NCI-H2196 (cell line): Measurements from ENCODE around the gene SART3.
"Not testable (repeated sequence)": the region's sequence is repeated elsewhere in the genome, so short reads cannot be mapped to it uniquely, and the experiment has no call there.

ENCODE experiments used
- DNase-seq: peaks from one replicate; lab custom pipeline; 2025; ENCODE audit not compliant: unreplicated experiment; lab: John Stamatoyannopoulos, UW

Gene SART3

DNA sequence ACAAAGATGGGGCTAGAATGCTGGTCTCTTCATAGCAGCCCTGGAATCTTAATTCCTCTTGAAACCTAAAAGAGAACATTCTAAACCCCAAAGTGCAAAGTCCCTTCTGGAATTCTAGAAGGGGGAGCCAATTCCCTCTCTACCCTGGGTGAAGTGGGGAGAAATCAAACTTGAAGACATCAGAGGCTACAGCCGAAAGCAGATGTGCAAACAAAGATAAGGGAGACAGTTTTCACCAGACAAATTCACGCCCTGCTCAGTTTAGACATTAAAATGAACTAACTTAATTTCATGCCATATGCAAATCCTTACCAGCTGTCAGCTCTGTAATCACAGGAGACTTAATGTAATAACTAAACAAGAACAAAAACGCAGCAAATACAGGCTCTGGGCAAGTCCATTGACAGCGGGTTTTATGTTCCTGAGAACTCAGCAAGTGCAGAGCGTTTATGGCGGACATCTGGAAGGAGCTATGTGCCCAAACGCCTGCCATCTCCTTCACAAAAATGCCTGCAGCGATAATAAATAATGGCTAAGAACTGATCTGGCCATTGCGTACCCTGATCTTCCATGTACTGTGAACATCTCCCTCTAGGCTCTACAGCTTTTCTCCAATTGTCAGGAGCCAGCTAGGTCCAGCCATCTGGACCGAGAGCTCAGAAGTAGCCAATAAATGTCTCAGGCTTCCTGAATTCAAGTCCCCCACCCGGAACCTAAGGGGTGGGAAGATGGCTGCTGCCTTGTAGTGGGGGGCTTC lies 65.0 kb downstream of the SART3 start:
- DNase-seq: no peak

DNA sequence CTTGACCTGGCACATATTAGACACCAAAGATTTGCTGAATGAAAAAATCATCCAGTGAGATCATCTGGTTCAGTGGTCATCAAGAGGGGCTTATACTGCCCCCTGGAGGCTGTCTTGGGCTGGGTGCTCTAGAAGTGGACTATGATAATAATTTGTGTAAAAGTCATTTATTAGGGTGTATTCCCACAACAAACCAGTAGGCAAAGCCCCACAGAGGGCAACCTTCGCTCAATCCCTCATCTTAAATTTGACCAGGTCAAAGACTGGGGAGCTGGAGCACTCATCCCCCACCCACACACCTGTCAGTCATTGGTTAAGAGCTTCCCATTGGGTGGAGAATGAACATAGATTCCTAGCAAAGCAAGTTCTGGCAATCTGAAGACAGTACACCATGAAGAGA lies 65.9 kb downstream of the SART3 start:
- DNase-seq: peak; percentile 10

DNA sequence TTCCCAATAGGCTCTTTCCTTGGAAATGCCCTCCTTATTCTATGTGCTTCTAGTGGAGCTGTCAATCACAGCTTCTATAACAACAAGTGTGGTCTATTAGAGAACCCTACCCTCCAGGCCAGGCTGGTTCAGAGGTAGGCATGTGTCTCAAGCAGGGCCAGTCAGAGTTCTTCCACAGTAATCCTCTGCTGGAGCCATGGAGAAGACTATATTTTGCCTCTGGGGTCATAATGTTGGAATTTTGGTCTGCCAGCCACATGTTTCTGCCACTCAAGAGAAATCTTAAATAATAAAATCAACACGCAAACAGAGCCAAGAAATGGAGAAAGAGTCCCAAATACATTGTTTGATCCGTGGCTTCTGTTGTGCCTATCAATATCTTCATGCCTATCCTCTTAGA lies 69.7 kb downstream of the SART3 start:
- no peak for DNase-seq

DNA sequence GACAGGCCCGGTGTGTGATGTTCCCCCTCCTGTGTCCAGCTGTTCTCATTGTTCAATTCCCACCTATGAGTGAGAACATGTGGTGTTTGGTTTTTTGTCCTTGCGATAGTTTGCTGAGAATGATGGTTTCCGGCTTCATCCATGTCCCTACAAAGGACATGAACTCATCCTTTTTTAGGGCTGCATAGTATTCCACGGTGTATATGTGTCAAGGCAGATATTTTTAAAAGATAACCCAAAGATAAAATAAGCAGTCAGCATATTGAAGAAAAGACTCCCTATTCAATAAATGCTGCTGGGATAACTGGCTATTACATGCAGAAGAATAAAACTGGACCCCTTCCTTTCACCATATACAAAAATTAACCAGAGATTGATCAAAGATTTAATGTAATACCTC lies 73.9 kb downstream of the SART3 start:
- not testable (repeated sequence) for DNase-seq

DNA sequence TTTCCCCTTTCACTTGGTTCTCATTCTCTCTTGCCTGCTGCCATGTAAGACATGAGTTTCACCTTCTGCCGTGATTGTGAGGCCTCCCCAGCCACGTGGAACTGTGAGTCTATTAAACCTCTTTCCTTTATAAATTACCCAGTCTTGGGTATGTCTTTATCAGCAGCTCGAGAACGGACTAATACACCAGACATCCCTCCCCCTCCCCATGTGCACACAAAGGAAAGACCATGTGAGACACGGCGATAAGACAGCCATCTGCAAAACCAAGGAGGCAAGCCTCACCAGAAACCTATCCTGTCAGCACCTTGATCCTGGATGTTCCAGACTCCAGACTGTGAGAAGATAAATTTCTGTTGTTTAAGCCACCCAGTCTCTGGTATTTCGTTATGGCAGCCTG lies 75.6 kb downstream of the SART3 start:
- not testable (repeated sequence) for DNase-seq

DNA sequence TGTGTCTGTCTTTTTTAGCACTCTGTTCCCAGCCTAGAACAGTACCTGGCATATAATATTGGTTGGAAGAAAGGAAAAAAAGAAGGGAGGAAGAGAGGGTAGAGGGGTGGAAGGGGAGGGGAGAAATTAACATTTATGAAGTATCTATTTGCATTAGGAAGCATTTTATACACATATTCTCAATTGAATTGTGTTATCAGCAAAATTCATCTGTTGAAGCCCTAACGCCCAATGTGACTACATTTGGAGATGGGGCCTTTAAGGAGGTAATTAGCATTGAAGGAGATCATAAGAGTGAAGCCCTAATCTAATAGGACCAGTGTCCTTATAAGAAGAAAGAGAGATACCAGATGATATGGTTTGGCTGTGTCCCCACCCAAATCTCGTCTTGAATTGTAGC lies 76.1 kb downstream of the SART3 start:
- DNase-seq: no peak

DNA sequence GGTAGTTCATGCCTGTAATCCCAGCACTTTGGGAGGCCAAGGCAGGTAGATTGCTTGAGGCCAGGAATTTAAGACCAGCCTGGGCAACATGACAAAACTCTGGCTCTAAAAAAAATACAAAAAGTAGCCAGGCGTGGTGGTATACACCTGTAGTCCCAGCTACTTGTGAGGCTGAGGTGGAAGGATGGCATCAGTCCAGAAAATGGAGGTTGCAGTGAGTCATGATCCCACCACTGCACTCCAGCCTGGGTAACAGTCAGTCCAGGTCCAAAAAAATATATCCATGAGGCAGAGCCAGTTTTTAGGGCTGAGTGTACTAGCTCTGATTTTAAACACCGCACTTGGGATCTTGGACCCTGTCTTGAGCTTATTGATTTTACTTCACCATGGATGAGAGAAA lies 76.5 kb downstream of the SART3 start:
- no peak for DNase-seq

DNA sequence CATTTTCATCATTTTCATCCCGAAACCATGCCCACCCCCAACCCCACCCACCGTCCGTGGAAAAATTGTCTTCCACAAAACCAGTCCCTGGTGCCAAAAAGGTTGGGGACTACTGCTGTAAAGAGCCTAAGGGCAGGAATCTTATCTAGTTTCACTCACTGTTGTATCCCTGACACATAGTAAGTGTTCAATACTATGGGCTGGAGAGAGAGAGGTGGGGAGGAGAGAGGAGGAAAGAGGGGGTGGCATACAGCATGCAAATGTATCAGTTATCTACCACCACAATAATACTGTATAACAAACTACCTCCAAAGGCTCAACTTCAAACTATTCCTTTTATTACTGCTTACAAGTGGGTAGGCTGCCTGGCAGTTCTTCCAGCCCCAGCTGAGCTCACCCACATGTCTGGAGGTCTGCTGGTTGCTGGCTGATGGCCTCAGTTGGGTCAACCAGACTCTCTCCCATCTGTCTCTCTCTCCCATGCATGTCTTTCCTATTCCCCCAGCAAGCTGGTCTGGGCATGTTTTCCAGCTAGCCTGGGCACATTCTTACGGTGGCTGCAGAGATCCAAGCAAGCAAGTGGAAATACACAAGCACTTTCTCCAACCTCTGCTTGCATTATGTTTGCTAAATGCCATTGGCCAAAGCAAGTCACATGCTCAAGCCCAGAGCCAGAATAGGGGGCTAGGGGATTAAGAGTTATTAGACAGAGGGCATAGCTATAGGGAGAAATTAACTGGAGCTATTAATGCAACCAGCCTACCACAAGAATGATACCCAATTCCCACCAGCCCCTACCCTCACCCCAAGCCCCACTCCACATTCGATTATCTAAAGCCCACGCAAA lies 77.5 kb downstream of the SART3 start:
- DNase-seq: no peak

DNA sequence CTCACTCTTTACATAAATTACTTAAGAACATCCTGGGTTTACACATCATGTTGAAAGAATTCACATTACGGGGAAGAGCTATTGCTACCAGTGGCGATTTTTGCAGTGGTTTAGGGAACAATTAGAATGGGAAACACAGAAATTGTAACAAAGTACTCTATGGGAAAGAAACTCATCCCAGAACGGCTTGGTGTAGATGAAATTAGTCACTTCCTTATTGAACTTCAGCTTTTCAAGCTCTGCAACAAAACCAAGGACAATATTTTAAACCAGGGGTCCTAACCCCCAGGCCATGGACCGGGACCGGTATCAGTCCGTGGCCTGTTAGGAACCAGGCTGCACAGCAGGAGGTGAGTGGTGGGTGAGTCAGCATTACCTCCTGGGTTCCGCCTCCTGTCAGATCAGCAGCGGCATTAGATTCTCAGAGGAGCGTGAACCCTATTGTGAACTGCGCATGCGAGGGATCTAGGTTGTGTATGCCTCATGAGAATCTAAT lies 78.2 kb downstream of the SART3 start:
- no peak for DNase-seq

DNA sequence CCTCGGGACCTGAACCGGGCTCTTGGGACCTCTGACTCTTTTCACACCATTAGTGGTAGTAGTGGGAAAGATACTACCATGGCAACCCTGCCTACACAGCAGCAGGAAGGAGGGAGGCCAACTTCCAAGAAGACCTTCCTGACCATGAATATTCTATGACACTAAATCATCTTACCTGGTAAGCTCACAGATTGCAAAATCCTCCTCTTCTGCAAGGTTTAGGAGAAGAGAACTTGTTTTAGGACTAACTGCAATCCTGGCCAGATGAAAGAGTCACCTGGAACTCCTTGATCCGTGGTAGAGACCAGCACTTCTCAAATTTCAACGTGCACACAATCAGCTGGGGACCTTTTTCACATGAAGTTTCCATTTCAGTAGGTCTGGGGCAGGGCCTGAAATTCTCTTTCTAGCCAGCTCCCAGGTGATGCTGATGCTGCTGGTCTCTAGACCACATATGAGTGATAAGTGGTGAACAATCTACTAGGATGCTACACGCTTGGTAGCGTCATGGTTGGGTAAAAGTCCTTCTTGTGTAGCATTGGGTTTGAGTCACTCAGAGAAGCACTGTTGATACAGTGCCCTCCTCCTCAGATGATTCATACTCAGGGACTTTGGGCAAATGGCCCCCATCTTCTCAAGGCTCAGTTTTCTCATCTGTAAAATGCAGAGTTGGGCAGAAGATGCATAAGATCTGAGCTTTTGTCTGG lies 81.5 kb downstream of the SART3 start:
- DNase-seq: no peak

DNA sequence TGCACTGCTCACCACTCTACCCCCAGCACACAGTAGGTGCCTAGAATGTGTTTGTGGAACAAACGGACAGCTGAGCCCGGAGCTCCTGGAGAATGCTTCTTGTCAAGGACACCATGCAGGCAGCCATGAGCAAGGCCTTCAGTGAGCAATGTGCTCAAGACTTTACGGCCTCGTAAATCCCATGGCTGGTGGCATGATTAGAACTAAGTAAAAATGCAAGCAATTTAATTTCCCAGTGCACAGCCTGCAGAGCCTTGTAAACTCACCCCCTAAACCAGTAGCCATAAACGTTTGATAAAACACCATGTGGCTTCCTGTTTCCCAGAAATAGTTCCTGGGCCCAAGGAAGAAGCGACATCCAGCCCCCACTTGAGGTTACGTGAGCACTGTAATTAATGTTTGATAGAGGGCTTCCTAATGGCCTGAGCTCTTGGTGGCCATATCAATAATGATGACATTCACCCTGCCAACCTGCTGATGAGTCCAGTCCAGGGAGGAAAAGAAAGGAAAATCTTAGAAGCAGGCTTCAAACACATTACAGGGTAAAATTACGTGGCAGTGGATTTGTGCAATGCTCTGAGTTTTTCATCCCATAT lies 82.3 kb downstream of the SART3 start:
- DNase-seq: no peak

DNA sequence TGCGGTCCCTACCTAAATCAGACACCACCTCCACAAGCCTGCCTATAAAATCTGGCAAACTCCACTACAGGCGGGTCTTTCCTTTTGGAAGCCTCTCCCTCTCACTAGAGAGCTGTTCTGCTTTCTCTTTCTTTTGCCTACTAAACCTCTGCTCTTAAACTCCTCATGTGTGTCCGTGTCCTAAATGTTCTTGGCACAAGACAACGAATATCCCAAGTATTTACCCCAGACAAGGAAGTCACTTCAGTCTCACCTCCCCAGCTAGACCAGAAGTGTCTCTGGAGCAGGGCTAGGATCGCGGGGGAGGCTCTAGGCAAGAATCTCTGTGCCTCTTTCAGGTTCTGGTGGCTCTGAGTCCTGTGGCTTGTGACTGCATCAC lies 83.1 kb downstream of the SART3 start:
- no peak for DNase-seq

DNA sequence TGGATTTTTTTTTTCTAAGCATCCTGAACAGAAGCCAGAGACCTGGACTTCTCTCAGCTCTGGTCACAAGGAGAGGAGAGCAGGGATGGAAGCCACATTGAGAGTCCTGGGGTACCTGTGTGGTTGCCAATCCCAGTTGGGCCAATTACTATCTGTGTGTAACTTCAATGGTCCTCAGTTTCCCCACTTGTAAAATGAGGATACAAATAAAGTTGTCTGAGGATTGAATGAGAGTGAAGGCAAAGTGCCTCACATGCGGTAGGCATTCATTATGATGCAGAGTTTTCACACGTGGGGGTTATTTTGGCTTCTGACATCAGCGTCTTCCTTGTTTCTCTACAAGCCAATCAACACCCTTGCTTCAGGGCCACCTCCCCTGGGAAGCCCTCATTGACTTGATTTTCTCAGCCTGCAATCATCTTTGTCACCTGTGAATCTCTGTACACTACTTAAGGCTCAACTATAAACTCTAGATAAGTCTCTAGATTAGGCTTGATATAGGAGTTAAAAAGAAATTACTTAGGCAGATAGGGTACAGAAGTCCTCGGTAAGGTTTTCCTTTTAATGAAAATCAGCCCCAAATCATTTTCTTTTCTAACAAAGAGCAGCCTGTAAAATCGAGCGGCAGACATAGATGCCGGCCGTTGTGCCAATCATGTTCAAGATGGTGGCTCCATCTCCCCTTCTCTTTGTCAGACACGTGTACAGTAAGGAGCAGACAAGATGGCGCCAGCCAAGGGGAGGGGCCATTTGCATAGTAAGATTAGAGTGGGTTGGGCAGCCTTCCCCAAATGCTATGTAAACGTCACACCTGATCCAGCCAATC lies 83.7 kb downstream of the SART3 start:
- no peak for DNase-seq

DNA sequence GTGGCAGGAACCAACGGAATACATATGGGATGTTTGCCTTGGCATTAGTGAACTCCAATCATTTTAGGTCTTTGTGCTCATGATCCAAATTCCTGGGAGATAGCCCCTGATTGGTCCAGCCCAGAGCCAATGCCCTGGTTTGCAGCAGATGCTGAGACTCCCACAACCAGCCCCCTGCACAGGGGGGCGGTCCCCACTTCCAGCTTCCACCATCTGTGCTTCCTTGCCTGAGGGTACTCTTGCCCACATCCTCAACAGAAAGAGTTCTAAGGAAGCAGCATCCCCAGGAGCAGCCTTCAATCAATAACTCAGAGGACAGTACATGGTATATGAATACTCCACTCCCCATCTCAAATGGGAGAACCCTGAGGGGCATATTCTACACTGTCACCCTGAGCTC lies 85.6 kb downstream of the SART3 start:
- no peak for DNase-seq

DNA sequence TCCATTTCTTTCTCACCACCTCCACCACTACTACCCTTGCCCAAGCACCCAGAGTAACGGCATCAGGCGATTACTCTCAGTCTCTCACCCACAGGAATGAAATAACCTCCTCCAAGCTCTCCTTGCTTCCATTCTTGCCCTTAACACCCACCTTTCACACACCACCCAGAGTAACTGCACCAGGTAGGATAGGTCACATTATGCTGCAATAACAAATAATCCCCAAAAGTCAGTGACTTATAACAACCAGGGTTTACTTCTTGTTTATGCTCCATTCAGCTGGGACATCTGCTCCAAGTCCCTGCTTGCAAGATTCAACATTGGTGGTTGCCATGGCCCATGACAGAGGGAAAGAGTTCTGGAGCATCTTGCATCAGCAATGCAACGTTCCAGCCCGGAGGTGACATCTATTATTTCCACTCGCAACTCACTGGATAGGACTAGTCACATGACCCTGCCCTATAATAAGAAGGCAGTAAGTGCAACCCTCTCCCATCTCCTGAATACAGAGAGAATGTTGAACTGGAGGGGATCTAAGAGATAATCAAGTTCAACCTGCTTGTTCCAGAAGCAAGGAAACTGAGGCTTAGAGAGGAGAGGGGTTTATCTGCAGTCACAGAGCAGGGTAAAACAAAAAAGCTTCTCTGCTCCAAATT lies 87.4 kb downstream of the SART3 start:
- no peak for DNase-seq
